HepG2 (cell line): ENCODE measurements around the gene GTSF1L. TPM values are rescaled to one million over a fixed set of nuclear protein-coding genes. Genes with fewer than 3 reads are reported as not detected.

Experiments used
- CCAR2 ChIP-seq: fragments of 200-400 bp; formaldehyde crosslinking; optimal IDR thresholded peaks from 2 replicates; pipeline ENCODE3; 2018; ENCODE audit warnings: low read depth, mild to moderate bottlenecking, low read length, moderate library complexity
- CSRNP1 ChIP-seq: sonication (generic); formaldehyde crosslinking; IDR thresholded peaks from 2 replicates; pipeline ENCODE4 v1.8.1; 2023; ENCODE audit warnings: mild to moderate bottlenecking, missing genetic modification reagents
- GFI1 ChIP-seq: sonication (generic); formaldehyde crosslinking; IDR thresholded peaks from 2 replicates; pipeline ENCODE4 v1.5.0; 2020; ENCODE audit warnings: missing genetic modification reagents, mild to moderate bottlenecking, borderline replicate concordance
- IKZF1 ChIP-seq: fragments of 450-650 bp; IDR thresholded peaks from 2 replicates; pipeline ENCODE4 v1.7.1; 2016
- PHB2 ChIP-seq: fragments of 450-650 bp; IDR thresholded peaks from 2 replicates; pipeline ENCODE4 v1.6.1; 2018; ENCODE audit not compliant: partially characterized antibody
- ZNF451 ChIP-seq: sonication (generic); formaldehyde crosslinking; IDR thresholded peaks from 2 replicates; pipeline ENCODE4 v1.5.0; 2020; ENCODE audit warnings: mild to moderate bottlenecking, missing genetic modification reagents
- polyA plus RNA-seq, 8 experiments: library from polyadenylated mRNA; depleted of rRNA in 3 of 8; stranded (reverse) in 7 of 8; unstranded in 1 of 8; fragments of >200 nt; fragmentation: Illumina TruSeq in 4 of 8; extraction: Trizol in 4 of 8; gene quantifications; 2 replicates each; pipeline versions ENCODE4 v1.2.1 to v1.2.3, GENCODE V29; 2011 to 2016; ENCODE audit warnings: low read depth in 4 of 8, missing spikeins in 1 of 8, mixed read lengths in 1 of 8; ENCODE audit not compliant: insufficient read depth in 1 of 8
- total RNA-seq, 5 experiments: library from RNA; depleted of rRNA; stranded (reverse); fragments of >200 nt; fragmentation: Illumina TruSeq; extraction: Trizol; gene quantifications; 2 replicates each; pipeline ENCODE4 v1.2.3, GENCODE V29; 2016; ENCODE audit warnings: low read depth in 1 of 5
- TF ChIP-seq, protein P1 (sequence below): sonication (generic); formaldehyde crosslinking; IDR thresholded peaks from 2 replicates; pipeline ENCODE4 v1.4.0; 2020; ENCODE audit warnings: mild to moderate bottlenecking, missing genetic modification reagents
- TF ChIP-seq, protein P2 (sequence below): sonication (generic); formaldehyde crosslinking; IDR thresholded peaks from 2 replicates; pipeline ENCODE4 v1.4.0; 2020; ENCODE audit warnings: missing genetic modification reagents, borderline replicate concordance

The GTSF1L gene
- total and polyA plus RNA-seq, 2 of the 13 experiments (the other 11 are each of a cell fraction or from before 2014, with no cell fraction given) = not detected

DNA sequence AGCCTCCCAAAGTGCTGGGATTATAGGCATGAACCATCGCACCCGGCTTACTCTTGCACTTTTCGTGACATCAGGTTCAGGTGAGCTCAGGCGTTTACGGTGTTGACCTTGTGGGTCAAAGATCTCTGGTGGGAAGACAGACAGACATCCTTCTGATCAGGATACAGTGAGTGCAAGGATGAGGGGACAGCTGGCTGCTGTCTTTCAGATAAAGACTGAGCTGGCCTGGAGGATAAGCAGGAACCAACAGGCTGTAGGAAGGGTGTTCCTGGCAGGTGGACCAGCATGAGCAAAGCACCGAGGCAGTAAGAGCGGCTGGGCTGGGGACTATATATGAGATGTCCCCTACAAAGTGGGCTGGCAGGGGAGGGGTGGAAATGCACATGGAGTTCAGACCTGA, 11.1 kb upstream of the GTSF1L start (continued):
- TF ChIP-seq, protein P1, sequence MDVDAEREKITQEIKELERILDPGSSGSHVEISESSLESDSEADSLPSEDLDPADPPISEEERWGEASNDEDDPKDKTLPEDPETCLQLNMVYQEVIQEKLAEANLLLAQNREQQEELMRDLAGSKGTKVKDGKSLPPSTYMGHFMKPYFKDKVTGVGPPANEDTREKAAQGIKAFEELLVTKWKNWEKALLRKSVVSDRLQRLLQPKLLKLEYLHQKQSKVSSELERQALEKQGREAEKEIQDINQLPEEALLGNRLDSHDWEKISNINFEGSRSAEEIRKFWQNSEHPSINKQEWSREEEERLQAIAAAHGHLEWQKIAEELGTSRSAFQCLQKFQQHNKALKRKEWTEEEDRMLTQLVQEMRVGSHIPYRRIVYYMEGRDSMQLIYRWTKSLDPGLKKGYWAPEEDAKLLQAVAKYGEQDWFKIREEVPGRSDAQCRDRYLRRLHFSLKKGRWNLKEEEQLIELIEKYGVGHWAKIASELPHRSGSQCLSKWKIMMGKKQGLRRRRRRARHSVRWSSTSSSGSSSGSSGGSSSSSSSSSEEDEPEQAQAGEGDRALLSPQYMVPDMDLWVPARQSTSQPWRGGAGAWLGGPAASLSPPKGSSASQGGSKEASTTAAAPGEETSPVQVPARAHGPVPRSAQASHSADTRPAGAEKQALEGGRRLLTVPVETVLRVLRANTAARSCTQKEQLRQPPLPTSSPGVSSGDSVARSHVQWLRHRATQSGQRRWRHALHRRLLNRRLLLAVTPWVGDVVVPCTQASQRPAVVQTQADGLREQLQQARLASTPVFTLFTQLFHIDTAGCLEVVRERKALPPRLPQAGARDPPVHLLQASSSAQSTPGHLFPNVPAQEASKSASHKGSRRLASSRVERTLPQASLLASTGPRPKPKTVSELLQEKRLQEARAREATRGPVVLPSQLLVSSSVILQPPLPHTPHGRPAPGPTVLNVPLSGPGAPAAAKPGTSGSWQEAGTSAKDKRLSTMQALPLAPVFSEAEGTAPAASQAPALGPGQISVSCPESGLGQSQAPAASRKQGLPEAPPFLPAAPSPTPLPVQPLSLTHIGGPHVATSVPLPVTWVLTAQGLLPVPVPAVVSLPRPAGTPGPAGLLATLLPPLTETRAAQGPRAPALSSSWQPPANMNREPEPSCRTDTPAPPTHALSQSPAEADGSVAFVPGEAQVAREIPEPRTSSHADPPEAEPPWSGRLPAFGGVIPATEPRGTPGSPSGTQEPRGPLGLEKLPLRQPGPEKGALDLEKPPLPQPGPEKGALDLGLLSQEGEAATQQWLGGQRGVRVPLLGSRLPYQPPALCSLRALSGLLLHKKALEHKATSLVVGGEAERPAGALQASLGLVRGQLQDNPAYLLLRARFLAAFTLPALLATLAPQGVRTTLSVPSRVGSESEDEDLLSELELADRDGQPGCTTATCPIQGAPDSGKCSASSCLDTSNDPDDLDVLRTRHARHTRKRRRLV = no peak
- no peak for TF ChIP-seq CCAR2
- TF ChIP-seq, protein P2, sequence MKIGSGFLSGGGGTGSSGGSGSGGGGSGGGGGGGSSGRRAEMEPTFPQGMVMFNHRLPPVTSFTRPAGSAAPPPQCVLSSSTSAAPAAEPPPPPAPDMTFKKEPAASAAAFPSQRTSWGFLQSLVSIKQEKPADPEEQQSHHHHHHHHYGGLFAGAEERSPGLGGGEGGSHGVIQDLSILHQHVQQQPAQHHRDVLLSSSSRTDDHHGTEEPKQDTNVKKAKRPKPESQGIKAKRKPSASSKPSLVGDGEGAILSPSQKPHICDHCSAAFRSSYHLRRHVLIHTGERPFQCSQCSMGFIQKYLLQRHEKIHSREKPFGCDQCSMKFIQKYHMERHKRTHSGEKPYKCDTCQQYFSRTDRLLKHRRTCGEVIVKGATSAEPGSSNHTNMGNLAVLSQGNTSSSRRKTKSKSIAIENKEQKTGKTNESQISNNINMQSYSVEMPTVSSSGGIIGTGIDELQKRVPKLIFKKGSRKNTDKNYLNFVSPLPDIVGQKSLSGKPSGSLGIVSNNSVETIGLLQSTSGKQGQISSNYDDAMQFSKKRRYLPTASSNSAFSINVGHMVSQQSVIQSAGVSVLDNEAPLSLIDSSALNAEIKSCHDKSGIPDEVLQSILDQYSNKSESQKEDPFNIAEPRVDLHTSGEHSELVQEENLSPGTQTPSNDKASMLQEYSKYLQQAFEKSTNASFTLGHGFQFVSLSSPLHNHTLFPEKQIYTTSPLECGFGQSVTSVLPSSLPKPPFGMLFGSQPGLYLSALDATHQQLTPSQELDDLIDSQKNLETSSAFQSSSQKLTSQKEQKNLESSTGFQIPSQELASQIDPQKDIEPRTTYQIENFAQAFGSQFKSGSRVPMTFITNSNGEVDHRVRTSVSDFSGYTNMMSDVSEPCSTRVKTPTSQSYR (CRISPR knock-in tag) = no peak
- TF ChIP-seq GFI1 (CRISPR knock-in tag) = no peak
- TF ChIP-seq IKZF1 = no peak
- no peak for TF ChIP-seq ZNF451 (CRISPR knock-in tag)
- no peak for TF ChIP-seq PHB2
- TF ChIP-seq CSRNP1 (CRISPR knock-in tag) = no peak
